DOHH2 (cell line): ENCODE measurements around the gene ATP5F1C.

Experiments used
- CTCF ChIP-seq: fragments of 200-600 bp; sonication (generic); IDR thresholded peaks from one replicate; pipeline ENCODE4 v1.5.1; 2014; ENCODE audit warnings: antibody characterized with exemption, mild to moderate bottlenecking, low read depth, low read length; ENCODE audit not compliant: poor library complexity, severe bottlenecking
- EZH2phosphoT487 ChIP-seq: fragments of 200-600 bp; sonication (generic); IDR thresholded peaks from 2 replicates; pipeline ENCODE4 v1.6.1; 2017; ENCODE audit warnings: borderline replicate concordance, mild to moderate bottlenecking, antibody characterized with exemption, low read length, moderate library complexity, mixed read lengths

DNA sequence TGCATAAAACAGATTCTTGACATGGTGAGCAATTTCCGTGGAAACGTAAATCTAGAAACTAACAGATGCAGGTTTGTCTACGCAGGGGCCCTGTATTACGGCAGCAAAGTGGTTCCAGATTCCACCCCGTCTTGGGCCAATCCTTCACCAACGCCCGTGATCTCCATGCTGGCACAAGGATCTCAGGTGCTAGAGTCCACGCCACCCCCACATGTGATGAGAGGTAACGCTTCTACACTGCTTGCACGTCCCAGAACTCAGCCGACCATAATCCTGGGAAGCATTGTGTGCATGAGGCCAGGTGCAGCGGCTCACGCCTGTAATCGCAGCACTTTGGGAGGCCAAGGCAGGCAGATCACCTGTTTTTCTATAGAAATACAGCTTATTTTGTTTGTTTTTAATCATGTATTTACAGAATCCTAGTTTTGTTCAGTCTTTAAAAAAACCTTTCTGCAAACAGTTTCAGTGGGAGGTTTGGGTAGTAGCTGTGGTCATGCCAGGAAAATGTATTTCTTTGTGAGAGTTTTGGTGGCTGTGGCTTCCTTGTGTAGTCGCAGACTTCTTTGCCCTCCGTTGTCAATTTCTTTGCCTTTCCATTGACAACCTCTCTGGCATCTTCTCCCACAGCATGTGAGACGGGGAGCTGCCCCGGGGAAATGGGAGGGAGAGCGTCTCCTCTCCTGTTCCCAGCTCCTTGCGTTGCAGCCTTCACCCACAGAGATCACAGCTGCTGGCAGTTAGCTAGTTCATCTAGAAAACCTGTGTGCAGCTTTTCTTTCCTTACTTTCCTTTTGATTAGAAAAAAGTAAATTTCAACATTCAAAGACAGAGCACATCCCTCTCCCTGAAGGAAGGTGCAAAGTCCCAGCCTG lies 49.2 kb upstream of the ATP5F1C start:
- TF ChIP-seq CTCF (no peak), EZH2phosphoT487 (no peak)
